Thoracic aorta (tissue), 2 donors: ENCODE measurements around the gene XYLT1. TPM values are rescaled to one million over a fixed set of nuclear protein-coding genes. Genes with fewer than 3 reads are reported as not detected.

Source experiments
- ATAC-seq: fragments of 150-250 bp; one replicate; pipeline ENCODE4 v1.8.0; 2017; ENCODE audit warnings: low read depth; ENCODE audit not compliant: insufficient number of reproducible peaks, low FRiP score
- DNase-seq: peaks from one replicate; pipeline ENCODE4 v3.0.0-alpha.2; 2020; ENCODE audit warnings: low spot score
- H3K27ac ChIP-seq, 2 donors: fragments of 200-600 bp; sonication (generic); 1 replicate in 1 of 2; 2 replicates in 1 of 2; pipeline ENCODE4 v1.5.1; 2016; ENCODE audit warnings: mild to moderate bottlenecking in 2 of 2, moderate library complexity in 2 of 2
- H3K27me3 ChIP-seq: fragments of 200-600 bp; sonication (generic); replicated peaks from 2 replicates; pipeline ENCODE4 v1.6.0; 2016; ENCODE audit warnings: mild to moderate bottlenecking; ENCODE audit not compliant: insufficient read depth
- H3K36me3 ChIP-seq: fragments of 200-600 bp; sonication (generic); one replicate; pipeline ENCODE4 v1.5.1; 2016
- H3K4me1 ChIP-seq, 2 donors: fragments of 200-600 bp; sonication (generic); 1 replicate in 1 of 2; 2 replicates in 1 of 2; pipeline versions ENCODE4 v1.5.1 to v1.6.0; 2016; ENCODE audit warnings: low read depth in 2 of 2, mild to moderate bottlenecking in 1 of 2; ENCODE audit not compliant: control insufficient read depth in 1 of 2
- H3K4me3 ChIP-seq: fragments of 200-600 bp; sonication (generic); 2 replicates; pipeline ENCODE4 v1.5.1; 2016; ENCODE audit warnings: mild to moderate bottlenecking
- H3K9me3 ChIP-seq: fragments of 200-600 bp; sonication (generic); 2 replicates; pipeline ENCODE4 v1.5.1; 2016
- total RNA-seq, 2 donors: library from RNA; depleted of rRNA; stranded (reverse); fragments of >200 nt; gene quantifications; one replicate each; pipeline versions ENCODE4 v1.1.0 to v1.2.3, GENCODE V29; 2016
- TF ChIP-seq, protein P1 (sequence below): fragments of 200-600 bp; sonication (generic); IDR thresholded peaks from one replicate; pipeline ENCODE4 v1.5.1; 2019; ENCODE audit warnings: antibody characterized with exemption

XYLT1 gene
- total RNA-seq, 2 donors from 2014 or later = 13.1 to 22.5 TPM

DNA sequence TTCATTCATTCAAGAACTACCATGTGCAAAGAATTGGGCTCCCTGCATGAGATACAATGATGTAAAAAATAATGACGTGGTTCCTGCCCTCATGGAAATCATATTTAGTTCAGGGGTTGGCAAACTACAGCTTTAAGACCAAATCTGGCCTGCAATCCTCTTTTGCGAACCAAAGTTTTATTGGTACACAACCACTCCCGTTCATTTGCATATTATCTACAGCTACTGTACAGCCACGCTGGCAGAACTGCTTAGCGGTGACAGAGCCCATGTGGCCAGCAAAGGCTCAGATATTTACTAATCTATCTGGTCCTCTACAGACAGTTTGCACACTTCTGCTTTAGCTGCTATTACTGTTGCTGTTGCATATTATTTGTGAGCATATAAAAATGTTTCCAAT is 167.7 kb downstream of the XYLT1 start:
- H3K9me3 ChIP-seq = no peaks in the 10 kb centered on the region
- H3K27ac ChIP-seq = no peak overlapping the region
- H3K36me3 ChIP-seq = no peaks in the 10 kb centered on the region
- TF ChIP-seq, protein P1, sequence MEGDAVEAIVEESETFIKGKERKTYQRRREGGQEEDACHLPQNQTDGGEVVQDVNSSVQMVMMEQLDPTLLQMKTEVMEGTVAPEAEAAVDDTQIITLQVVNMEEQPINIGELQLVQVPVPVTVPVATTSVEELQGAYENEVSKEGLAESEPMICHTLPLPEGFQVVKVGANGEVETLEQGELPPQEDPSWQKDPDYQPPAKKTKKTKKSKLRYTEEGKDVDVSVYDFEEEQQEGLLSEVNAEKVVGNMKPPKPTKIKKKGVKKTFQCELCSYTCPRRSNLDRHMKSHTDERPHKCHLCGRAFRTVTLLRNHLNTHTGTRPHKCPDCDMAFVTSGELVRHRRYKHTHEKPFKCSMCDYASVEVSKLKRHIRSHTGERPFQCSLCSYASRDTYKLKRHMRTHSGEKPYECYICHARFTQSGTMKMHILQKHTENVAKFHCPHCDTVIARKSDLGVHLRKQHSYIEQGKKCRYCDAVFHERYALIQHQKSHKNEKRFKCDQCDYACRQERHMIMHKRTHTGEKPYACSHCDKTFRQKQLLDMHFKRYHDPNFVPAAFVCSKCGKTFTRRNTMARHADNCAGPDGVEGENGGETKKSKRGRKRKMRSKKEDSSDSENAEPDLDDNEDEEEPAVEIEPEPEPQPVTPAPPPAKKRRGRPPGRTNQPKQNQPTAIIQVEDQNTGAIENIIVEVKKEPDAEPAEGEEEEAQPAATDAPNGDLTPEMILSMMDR = no peak
- peaks cover 0 to 11% of the 10 kb centered on the region in 2 donors for H3K4me1 ChIP-seq
- no peaks in the 10 kb centered on the region for H3K27me3 ChIP-seq
- ATAC-seq (no peak), DNase-seq (no peak)
- H3K4me3 ChIP-seq = no peak overlapping the region

DNA sequence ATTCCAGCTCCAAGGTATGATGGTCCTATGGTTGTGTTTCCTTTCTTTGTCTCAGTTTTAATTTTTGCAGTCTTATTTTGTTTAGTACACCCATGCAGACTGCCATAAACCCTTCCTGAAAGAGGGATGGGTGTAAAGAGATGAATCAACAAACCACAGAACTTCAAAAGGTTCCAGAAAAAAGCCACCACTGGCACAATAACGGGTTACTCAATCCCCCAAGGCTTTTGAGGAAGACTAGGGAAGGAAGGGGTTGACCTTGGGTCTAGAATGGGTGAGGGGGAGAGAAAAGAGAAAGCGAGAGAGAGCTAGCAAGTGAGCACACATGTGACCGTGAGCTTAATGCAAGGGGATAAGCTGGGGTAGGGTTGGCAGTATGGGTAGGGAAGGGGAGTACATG is 168.1 kb downstream of the XYLT1 start:
- H3K27ac ChIP-seq = no peak overlapping the region
- H3K4me3 ChIP-seq = no peak overlapping the region
- TF ChIP-seq, protein P1 = no peak
- no peaks in the 10 kb centered on the region for H3K27me3 ChIP-seq
- no peaks in the 10 kb centered on the region for H3K9me3 ChIP-seq
- no peak for DNase-seq
- no peaks in the 10 kb centered on the region for H3K36me3 ChIP-seq
- no peak for ATAC-seq
- H3K4me1 ChIP-seq = peaks cover 0 to 11% of the 10 kb centered on the region in 2 donors

DNA sequence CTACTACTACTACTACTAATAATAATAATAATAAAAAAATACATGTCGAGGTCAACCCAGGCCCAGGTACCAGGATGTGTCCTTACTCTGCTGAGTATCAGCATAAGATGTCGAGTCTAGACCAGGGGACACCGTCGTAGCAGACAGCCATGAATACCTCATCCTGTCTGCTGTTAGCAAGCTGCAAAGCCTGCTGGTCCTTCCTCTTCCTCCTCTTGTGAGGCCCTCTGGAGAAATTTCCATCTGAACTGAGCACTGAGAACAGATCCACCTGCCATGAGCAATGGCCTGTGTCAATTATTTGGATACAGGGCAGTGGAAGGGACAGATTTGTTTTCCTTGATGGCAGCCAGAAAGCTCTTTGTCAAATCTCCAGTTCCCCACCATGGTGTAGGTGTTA is 168.5 kb downstream of the XYLT1 start:
- Histone ChIP-seq H3K36me3 (no peaks in the 10 kb centered on the region), H3K4me1 (peaks cover 0 to 11% of the 10 kb centered on the region in 2 donors), H3K27ac (no peak overlapping the region), H3K27me3 (no peaks in the 10 kb centered on the region), H3K9me3 (no peaks in the 10 kb centered on the region), H3K4me3 (no peak overlapping the region)
- DNase-seq (no peak), ATAC-seq (no peak)
- TF ChIP-seq, protein P1 = no peak

DNA sequence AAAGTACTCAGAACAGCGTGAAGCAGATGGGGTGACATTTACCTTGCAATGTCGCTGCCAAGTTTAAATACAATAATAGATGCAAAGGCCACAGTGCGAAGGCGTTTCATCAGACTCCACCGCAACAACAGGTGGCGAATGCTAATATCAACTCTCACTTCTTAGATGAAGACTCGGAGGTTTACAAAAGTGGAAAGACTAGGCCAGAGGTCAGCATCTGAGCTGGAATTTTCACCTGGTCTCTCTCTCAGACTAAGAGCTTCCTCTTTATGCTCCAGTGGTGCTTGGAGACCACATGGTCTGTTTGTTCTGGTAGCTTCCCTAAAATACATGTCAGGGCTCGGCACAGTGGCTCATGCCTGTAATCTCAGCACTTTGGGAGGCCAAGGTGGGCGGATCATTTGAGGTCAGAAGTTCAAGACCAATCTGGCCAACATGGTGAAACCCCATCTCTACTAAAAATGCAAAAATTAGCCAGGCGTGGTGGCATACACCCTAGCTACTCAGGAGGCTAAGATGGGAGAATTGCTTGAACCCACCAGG is 169.1 kb downstream of the XYLT1 start:
- DNase-seq (no peak), ATAC-seq (no peak)
- TF ChIP-seq, protein P1 = no peak
- Histone ChIP-seq H3K4me1 (peaks cover 0 to 17% of the 10 kb centered on the region in 2 donors), H3K9me3 (no peaks in the 10 kb centered on the region), H3K4me3 (no peak overlapping the region), H3K27me3 (no peaks in the 10 kb centered on the region), H3K36me3 (no peaks in the 10 kb centered on the region), H3K27ac (no peak overlapping the region)

DNA sequence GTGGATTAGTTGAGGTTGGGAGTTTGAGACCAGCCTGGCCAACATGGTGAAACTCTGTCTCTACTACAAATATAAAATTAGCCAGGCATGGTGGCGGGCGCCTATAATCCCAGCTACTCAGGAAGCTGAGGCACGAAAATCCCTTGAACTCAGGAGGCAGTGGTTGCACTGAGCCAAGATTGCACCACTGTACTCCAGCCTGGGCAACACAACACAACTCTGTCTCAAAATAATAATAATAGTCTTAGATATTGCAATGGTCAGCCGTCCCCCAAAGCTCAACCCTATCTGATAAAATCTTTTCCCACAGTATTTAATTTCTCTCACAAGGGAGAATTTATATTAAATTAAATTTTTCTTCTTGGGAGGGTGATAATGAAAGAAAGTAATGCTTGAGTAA is 169.6 kb downstream of the XYLT1 start:
- no peak for ATAC-seq
- no peak for DNase-seq
- H3K4me1 ChIP-seq = peaks cover 0 to 21% of the 10 kb centered on the region in 2 donors

More for the DNA sequence above, 169.6 kb downstream of the XYLT1 start:
- H3K36me3 ChIP-seq = no peaks in the 10 kb centered on the region
- TF ChIP-seq, protein P1 = no peak
- no peak overlapping the region for H3K27ac ChIP-seq
- H3K27me3 ChIP-seq = no peaks in the 10 kb centered on the region
- H3K9me3 ChIP-seq = no peaks in the 10 kb centered on the region
- no peak overlapping the region for H3K4me3 ChIP-seq
